ENCODE results near the gene ANAPC2.

- TF ChIP-seq TAF1 (conservative IDR thresholded peaks at IDR 0.05): no peak
- TF ChIP-seq, protein P1, sequence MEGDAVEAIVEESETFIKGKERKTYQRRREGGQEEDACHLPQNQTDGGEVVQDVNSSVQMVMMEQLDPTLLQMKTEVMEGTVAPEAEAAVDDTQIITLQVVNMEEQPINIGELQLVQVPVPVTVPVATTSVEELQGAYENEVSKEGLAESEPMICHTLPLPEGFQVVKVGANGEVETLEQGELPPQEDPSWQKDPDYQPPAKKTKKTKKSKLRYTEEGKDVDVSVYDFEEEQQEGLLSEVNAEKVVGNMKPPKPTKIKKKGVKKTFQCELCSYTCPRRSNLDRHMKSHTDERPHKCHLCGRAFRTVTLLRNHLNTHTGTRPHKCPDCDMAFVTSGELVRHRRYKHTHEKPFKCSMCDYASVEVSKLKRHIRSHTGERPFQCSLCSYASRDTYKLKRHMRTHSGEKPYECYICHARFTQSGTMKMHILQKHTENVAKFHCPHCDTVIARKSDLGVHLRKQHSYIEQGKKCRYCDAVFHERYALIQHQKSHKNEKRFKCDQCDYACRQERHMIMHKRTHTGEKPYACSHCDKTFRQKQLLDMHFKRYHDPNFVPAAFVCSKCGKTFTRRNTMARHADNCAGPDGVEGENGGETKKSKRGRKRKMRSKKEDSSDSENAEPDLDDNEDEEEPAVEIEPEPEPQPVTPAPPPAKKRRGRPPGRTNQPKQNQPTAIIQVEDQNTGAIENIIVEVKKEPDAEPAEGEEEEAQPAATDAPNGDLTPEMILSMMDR (IDR thresholded peaks at IDR 0.05; ENCODE audit: low read depth, low read length, missing input control): no peak
- TF ChIP-seq SP1 (IDR thresholded peaks at IDR 0.05): no peak
- no peak for TF ChIP-seq EGR1 (IDR thresholded peaks at IDR 0.05; ENCODE audit: low read depth in 2 of 2)
- TF ChIP-seq GABPA (IDR thresholded peaks at IDR 0.05 in 1 of 2, conservative IDR thresholded peaks at IDR 0.05 in 1 of 2): no peak
- no peak for TF ChIP-seq YY1 (IDR thresholded peaks at IDR 0.05)
- TF ChIP-seq, protein P2, sequence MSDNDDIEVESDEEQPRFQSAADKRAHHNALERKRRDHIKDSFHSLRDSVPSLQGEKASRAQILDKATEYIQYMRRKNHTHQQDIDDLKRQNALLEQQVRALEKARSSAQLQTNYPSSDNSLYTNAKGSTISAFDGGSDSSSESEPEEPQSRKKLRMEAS (IDR thresholded peaks at IDR 0.05): no peak
- no peak for TF ChIP-seq ATF3 (IDR thresholded peaks at IDR 0.05)
- TF ChIP-seq, protein P3, sequence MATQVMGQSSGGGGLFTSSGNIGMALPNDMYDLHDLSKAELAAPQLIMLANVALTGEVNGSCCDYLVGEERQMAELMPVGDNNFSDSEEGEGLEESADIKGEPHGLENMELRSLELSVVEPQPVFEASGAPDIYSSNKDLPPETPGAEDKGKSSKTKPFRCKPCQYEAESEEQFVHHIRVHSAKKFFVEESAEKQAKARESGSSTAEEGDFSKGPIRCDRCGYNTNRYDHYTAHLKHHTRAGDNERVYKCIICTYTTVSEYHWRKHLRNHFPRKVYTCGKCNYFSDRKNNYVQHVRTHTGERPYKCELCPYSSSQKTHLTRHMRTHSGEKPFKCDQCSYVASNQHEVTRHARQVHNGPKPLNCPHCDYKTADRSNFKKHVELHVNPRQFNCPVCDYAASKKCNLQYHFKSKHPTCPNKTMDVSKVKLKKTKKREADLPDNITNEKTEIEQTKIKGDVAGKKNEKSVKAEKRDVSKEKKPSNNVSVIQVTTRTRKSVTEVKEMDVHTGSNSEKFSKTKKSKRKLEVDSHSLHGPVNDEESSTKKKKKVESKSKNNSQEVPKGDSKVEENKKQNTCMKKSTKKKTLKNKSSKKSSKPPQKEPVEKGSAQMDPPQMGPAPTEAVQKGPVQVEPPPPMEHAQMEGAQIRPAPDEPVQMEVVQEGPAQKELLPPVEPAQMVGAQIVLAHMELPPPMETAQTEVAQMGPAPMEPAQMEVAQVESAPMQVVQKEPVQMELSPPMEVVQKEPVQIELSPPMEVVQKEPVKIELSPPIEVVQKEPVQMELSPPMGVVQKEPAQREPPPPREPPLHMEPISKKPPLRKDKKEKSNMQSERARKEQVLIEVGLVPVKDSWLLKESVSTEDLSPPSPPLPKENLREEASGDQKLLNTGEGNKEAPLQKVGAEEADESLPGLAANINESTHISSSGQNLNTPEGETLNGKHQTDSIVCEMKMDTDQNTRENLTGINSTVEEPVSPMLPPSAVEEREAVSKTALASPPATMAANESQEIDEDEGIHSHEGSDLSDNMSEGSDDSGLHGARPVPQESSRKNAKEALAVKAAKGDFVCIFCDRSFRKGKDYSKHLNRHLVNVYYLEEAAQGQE (IDR thresholded peaks at IDR 0.05): no peak
These were observed 27.0 kb upstream of the ANAPC2 start for GRCh38 chr9:137215196-137215986.
